ENCODE data around the gene GOSR1. TPM values are rescaled to one million over a fixed set of nuclear protein-coding genes. Genes with fewer than 3 reads are reported as not detected.
"Not testable (repeated sequence)": the region's sequence is repeated elsewhere in the genome, so short reads cannot be mapped to it uniquely, and the experiment has no call there.

GOSR1 gene
- 23.9 TPM for polyA plus RNA-seq (2012; ENCODE audit: low read depth, missing spikeins)

DNA sequence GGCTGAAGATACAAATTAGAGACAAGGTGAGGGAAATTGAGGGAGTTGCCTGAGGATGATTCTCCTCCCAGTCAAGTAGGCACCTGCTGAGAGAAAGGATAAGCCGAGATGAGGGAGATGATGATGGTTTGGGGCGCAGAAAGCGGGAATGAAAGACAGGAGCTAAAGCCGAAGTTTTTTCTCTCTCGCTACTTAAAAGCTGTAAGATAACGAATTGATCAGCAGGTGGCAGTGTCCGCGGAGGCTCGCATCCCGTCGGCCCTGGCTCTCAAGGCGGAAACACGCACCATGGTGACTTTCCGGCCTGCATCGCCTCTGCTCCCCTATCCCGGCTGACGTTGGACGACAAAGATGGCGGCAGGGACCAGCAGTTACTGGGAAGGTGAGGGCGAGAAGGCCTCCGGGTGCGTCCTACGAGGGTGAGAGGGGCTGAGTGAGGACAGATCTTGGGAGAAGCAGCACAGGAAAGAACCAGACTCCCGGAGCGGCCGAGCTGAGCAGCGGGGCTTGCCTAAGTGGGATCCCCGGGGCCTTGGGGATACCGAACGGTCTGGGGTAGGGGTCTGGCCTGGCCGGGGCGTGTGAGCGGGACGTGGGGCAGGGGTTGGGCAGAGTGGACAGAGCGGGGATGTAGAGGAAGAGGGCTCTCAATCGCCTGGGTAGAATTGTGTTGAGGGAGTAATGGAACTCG lies at the start of gene GOSR1:
Gene GOSR1, plus strand, starts transcription at position 326 of the 691 bp plus-strand sequence. Its CDS starts 26 bp downstream, at position 352.
- peak; percentile 98 for TF ChIP-seq TAF1 (IDR thresholded peaks at IDR 0.05; ENCODE audit: low read depth, low read length)
- TF ChIP-seq POLR2A (IDR thresholded peaks at IDR 0.05; ENCODE audit: low read depth, low read length), result peak; percentile 96
- peak; percentile 45 for TF ChIP-seq PAX5 (IDR thresholded peaks at IDR 0.05; ENCODE audit: insufficient read depth, low read length, severe bottlenecking)
- TF ChIP-seq POLR2AphosphoS5 (IDR thresholded peaks at IDR 0.05; ENCODE audit: low read depth, low read length), result peak; percentile 93
- peak; percentile 77; the same call in 1 of the 2 replicates for TF ChIP-seq POU2F2 (IDR thresholded peaks at IDR 0.05; ENCODE audit: low read depth, low read length)
- TF ChIP-seq SPI1 (IDR thresholded peaks at IDR 0.05; ENCODE audit: low read depth, low read length), result no peak
- FAIRE-seq (peak; percentile 98), DNase-seq (ENCODE audit: insufficient read length, low spot score) (peak; percentile 78)

- FAIRE-seq, result no peak
- no peak for TF ChIP-seq SPI1 (IDR thresholded peaks at IDR 0.05; ENCODE audit: low read depth, low read length)
- TF ChIP-seq POLR2A (IDR thresholded peaks at IDR 0.05; ENCODE audit: low read depth, low read length), result no peak
- TF ChIP-seq TAF1 (IDR thresholded peaks at IDR 0.05; ENCODE audit: low read depth, low read length), result no peak
- no peak for TF ChIP-seq POU2F2 (IDR thresholded peaks at IDR 0.05; ENCODE audit: low read depth, low read length)
- TF ChIP-seq POLR2AphosphoS5 (IDR thresholded peaks at IDR 0.05; ENCODE audit: low read depth, low read length), result no peak
- TF ChIP-seq PAX5 (IDR thresholded peaks at IDR 0.05; ENCODE audit: insufficient read depth, low read length, severe bottlenecking), result no peak
These were observed 49.6 kb upstream of the GOSR1 start for GRCh38 chr17:30427611-30428010.

DNA sequence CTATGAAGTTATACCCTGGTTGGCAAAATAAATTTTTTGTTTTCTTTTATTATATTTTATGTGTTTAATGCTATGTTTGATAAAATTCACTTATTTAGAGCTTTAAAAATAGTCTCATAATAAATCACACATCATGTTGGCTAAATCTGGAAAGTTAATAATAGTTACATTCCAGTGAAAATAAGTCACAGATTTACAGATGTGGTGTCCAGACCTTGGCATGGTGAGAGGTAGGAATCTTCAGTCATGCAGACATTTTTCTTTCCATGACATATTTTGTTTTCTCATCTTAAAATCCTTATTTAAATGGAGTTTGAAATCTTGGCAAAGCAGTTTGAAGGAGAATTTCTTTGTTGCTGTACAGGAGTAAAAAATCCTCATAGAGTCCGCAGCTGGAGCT lies 48.1 kb upstream of the GOSR1 start:
- no peak for DNase-seq (ENCODE audit: insufficient read length, low spot score)
- FAIRE-seq, result no peak
- TF ChIP-seq SPI1 (IDR thresholded peaks at IDR 0.05; ENCODE audit: low read depth, low read length), result no peak
- TF ChIP-seq POU2F2 (IDR thresholded peaks at IDR 0.05; ENCODE audit: low read depth, low read length), result no peak
- TF ChIP-seq POLR2AphosphoS5 (IDR thresholded peaks at IDR 0.05; ENCODE audit: low read depth, low read length), result no peak
- no peak for TF ChIP-seq TAF1 (IDR thresholded peaks at IDR 0.05; ENCODE audit: low read depth, low read length)
- no peak for TF ChIP-seq POLR2A (IDR thresholded peaks at IDR 0.05; ENCODE audit: low read depth, low read length)
- TF ChIP-seq PAX5 (IDR thresholded peaks at IDR 0.05; ENCODE audit: insufficient read depth, low read length, severe bottlenecking), result no peak

More at GRCh38 chr17:30427611-30428010, 49.6 kb upstream of the GOSR1 start:
- DNase-seq (ENCODE audit: insufficient read length, low spot score), result no peak

DNA sequence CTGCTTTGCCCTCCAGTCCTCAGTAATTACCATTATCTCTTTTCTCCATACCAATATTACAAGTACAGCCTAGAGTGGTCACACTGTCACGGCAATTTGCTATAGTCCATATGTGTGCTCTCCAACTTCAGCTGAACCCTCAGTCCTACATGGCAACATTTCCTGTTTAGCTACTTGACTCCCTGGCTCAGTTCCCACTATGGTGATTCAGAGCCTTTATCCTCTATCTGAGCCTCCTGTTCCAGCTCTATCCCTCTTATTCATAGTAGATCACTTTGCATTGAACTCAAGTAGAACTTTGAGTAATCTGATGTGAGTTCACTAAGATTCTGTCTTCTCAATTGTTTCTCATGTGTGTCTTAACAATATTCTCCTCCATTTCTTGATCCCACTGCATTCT lies 43.7 kb upstream of the GOSR1 start:
- no peak for DNase-seq (ENCODE audit: insufficient read length, low spot score)
- TF ChIP-seq POU2F2 (IDR thresholded peaks at IDR 0.05; ENCODE audit: low read depth, low read length) (no peak), PAX5 (IDR thresholded peaks at IDR 0.05; ENCODE audit: insufficient read depth, low read length, severe bottlenecking) (no peak), TAF1 (IDR thresholded peaks at IDR 0.05; ENCODE audit: low read depth, low read length) (no peak), POLR2A (IDR thresholded peaks at IDR 0.05; ENCODE audit: low read depth, low read length) (no peak), POLR2AphosphoS5 (IDR thresholded peaks at IDR 0.05; ENCODE audit: low read depth, low read length) (no peak), SPI1 (IDR thresholded peaks at IDR 0.05; ENCODE audit: low read depth, low read length) (no peak)
- peak; percentile 56 for FAIRE-seq

- no peak for FAIRE-seq
- no peak for TF ChIP-seq PAX5 (IDR thresholded peaks at IDR 0.05; ENCODE audit: insufficient read depth, low read length, severe bottlenecking)
- no peak for TF ChIP-seq TAF1 (IDR thresholded peaks at IDR 0.05; ENCODE audit: low read depth, low read length)
- TF ChIP-seq POLR2AphosphoS5 (IDR thresholded peaks at IDR 0.05; ENCODE audit: low read depth, low read length), result no peak
- TF ChIP-seq POLR2A (IDR thresholded peaks at IDR 0.05; ENCODE audit: low read depth, low read length), result no peak
- TF ChIP-seq POU2F2 (IDR thresholded peaks at IDR 0.05; ENCODE audit: low read depth, low read length), result no peak
- no peak for TF ChIP-seq SPI1 (IDR thresholded peaks at IDR 0.05; ENCODE audit: low read depth, low read length)
These were observed 40.5 kb upstream of the GOSR1 start for GRCh38 chr17:30436729-30437128.

GRCh38 chr17:30443721-30444120 lies 33.5 kb upstream of the GOSR1 start:
- no peak for TF ChIP-seq PAX5 (IDR thresholded peaks at IDR 0.05; ENCODE audit: insufficient read depth, low read length, severe bottlenecking)
- no peak for TF ChIP-seq POU2F2 (IDR thresholded peaks at IDR 0.05; ENCODE audit: low read depth, low read length)
- no peak for TF ChIP-seq SPI1 (IDR thresholded peaks at IDR 0.05; ENCODE audit: low read depth, low read length)
- no peak for TF ChIP-seq POLR2AphosphoS5 (IDR thresholded peaks at IDR 0.05; ENCODE audit: low read depth, low read length)
- TF ChIP-seq POLR2A (IDR thresholded peaks at IDR 0.05; ENCODE audit: low read depth, low read length), result no peak
- TF ChIP-seq TAF1 (IDR thresholded peaks at IDR 0.05; ENCODE audit: low read depth, low read length), result no peak
- DNase-seq (ENCODE audit: insufficient read length, low spot score), result no peak
- no peak for FAIRE-seq

More at GRCh38 chr17:30436729-30437128, 40.5 kb upstream of the GOSR1 start:
- no peak for DNase-seq (ENCODE audit: insufficient read length, low spot score)

DNA sequence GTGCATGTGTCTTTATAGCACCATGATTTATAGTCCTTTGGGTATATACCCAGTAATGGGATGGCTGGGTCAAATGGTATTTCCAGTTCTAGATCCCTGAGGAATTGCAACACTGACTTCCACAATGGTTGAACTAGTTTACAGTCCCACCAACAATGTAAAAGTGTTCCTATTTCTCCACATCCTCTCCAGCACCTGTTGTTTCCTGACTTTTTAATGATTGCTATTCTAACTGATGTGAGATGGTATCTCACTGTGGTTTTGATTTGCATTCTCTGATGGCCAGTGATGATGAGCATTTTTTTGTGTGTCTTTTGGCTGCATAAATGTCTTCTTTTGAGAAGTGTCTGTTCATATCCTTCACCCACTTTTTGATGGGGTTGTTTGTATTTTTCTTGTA lies 30.6 kb upstream of the GOSR1 start:
- FAIRE-seq; DNase-seq (ENCODE audit: insufficient read length, low spot score): not testable (repeated sequence)

DNA sequence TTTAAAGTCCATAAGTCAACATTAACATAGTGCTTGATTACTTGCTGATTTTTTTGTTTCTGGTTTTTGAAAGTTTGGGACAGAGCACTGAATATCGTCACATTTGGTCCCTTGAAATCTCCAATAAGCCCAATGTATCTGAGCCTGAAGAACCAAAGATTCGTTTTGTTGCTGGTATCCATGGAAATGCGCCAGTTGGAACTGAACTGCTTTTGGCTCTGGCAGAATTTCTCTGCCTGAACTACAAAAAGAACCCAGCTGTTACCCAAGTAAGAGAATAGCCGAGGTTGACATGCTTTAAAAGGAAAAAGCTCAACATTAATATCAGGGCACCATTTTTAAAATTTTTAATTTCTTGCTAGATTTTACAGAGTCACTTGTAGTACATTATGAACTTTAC lies 27.7 kb upstream of the GOSR1 start:
- FAIRE-seq, result no peak
- DNase-seq (ENCODE audit: insufficient read length, low spot score), result no peak
- no peak for TF ChIP-seq POU2F2 (IDR thresholded peaks at IDR 0.05; ENCODE audit: low read depth, low read length)
- no peak for TF ChIP-seq POLR2AphosphoS5 (IDR thresholded peaks at IDR 0.05; ENCODE audit: low read depth, low read length)
- TF ChIP-seq PAX5 (IDR thresholded peaks at IDR 0.05; ENCODE audit: insufficient read depth, low read length, severe bottlenecking), result no peak
- TF ChIP-seq SPI1 (IDR thresholded peaks at IDR 0.05; ENCODE audit: low read depth, low read length), result no peak
- TF ChIP-seq TAF1 (IDR thresholded peaks at IDR 0.05; ENCODE audit: low read depth, low read length), result no peak
- TF ChIP-seq POLR2A (IDR thresholded peaks at IDR 0.05; ENCODE audit: low read depth, low read length), result no peak

DNA sequence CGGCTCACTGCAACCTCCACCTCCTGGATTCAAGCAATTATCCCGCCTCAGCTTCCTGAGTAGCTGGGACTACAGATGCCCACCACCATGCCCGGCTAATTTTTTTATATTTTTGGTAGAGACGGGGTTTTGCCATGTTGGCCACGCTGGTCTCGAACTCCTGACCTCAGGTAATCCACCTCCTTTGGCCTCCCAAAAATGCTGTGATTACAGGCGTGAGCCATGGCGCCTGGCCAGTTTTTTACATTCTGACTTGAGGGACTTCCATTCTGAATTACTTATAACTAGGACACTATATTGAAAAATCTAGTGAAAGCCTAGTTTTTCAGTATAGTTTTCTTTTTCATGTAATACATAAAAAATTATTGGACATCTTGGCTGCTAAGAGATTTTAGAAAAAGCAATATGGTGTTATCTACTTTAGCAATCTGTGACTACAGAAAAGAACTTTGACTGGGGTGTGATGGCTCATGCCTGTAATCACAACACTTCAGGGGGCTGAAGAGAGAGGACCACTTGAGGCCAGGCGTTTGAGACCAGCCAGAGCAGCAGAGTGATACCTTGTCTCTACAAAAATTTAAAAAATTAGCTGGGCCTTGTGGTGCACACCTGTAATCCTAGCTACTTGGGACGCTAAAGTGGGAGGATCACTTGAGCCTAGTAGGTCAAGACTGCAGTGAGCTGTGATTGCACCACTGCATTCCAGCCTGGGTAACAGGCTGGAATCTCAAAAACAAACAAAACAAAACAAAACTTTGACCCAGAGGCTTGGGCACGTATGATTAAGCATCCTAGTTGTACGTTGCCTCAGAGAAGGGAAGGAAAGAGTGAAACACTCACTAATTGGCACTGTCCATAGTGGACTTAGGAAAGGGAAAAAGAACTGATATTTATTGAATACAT lies 26.8 kb upstream of the GOSR1 start:
- TF ChIP-seq SPI1 (IDR thresholded peaks at IDR 0.05; ENCODE audit: low read depth, low read length) (no peak), TAF1 (IDR thresholded peaks at IDR 0.05; ENCODE audit: low read depth, low read length) (no peak), POLR2A (IDR thresholded peaks at IDR 0.05; ENCODE audit: low read depth, low read length) (no peak)
- DNase-seq (ENCODE audit: insufficient read length, low spot score), result no peak
- FAIRE-seq, result no peak
